CD14-positive monocyte (primary cell): ENCODE results near the gene ILK. TPM values are rescaled to one million over a fixed set of nuclear protein-coding genes. Genes with fewer than 3 reads are reported as not detected.

ENCODE experiments used
- DNase-seq, 3 donors: peaks; one replicate each; pipeline ENCODE4 v3.0.0-alpha.2; 2011 to 2022
- H2AFZ ChIP-seq: 2 replicates; pipeline ENCODE4 v1.6.0; 2012; ENCODE audit warnings: mild to moderate bottlenecking, low read depth, low read length, inconsistent platforms; ENCODE audit not compliant: insufficient read depth, poor library complexity, severe bottlenecking
- H3K27ac ChIP-seq, 2 donors: 1 replicate in 1 of 2; 2 replicates in 1 of 2; pipeline ENCODE4 v1.5.1; 2012 to 2013; ENCODE audit warnings: low read length in 2 of 2, control low read depth in 1 of 2, inconsistent platforms in 1 of 2, low read depth in 1 of 2, mild to moderate bottlenecking in 1 of 2
- H3K27me3 ChIP-seq, 2 donors: one replicate each; pipeline versions ENCODE4 v1.6.0 to v1.6.1; 2011 to 2013; ENCODE audit warnings: low read length in 2 of 2; ENCODE audit not compliant: control insufficient read depth in 2 of 2, insufficient read depth in 2 of 2
- H3K36me3 ChIP-seq, 2 donors: replicated peaks in 1 of 2; 1 replicate in 1 of 2; 2 replicates in 1 of 2; pipeline versions ENCODE4 v1.5.1 to v1.6.1; 2012 to 2013; ENCODE audit warnings: low read length in 2 of 2, control low read depth in 1 of 2, inconsistent platforms in 1 of 2, mild to moderate bottlenecking in 1 of 2; ENCODE audit not compliant: insufficient read depth in 2 of 2, control insufficient read depth in 1 of 2
- H3K4me1 ChIP-seq, 2 donors: 1 replicate in 1 of 2; 2 replicates in 1 of 2; pipeline versions ENCODE4 v1.5.1 to v1.6.1; 2012 to 2013; ENCODE audit warnings: low read length in 2 of 2, control low read depth in 1 of 2, inconsistent platforms in 1 of 2, mild to moderate bottlenecking in 1 of 2, moderate library complexity in 1 of 2; ENCODE audit not compliant: insufficient read depth in 2 of 2, control insufficient read depth in 1 of 2
- H3K4me2 ChIP-seq: replicated peaks from 2 replicates; pipeline ENCODE3; 2012; ENCODE audit warnings: low read length, moderate library complexity, mild to moderate bottlenecking; ENCODE audit not compliant: poor library complexity, severe bottlenecking; ENCODE audit errors: extremely low read depth
- H3K4me3 ChIP-seq, 3 experiments: fragments of 200-600 bp in 1 of 3; sonication (generic) in 1 of 3; replicated peaks in 1 of 3; 1 replicate in 2 of 3; 2 replicates in 1 of 3; pipeline ENCODE4 v1.5.1; 2011 to 2013; ENCODE audit warnings: low read length in 3 of 3, mild to moderate bottlenecking in 3 of 3, control low read depth in 2 of 3, low read depth in 2 of 3, inconsistent platforms in 1 of 3, moderate library complexity in 1 of 3
- H3K79me2 ChIP-seq: 2 replicates; pipeline ENCODE4 v1.6.0; 2012; ENCODE audit warnings: mild to moderate bottlenecking, control low read depth, inconsistent platforms, low read length, moderate library complexity; ENCODE audit not compliant: insufficient read depth
- H3K9ac ChIP-seq: 2 replicates; pipeline ENCODE4 v1.6.0; 2017; ENCODE audit warnings: low read length, mild to moderate bottlenecking; ENCODE audit not compliant: insufficient read depth, poor library complexity, severe bottlenecking
- H3K9me3 ChIP-seq, 2 donors: replicated peaks in 1 of 2; 1 replicate in 1 of 2; 2 replicates in 1 of 2; pipeline versions ENCODE4 v1.5.1 to v1.6.1; 2012 to 2013; ENCODE audit warnings: low read length in 2 of 2, control low read depth in 1 of 2; ENCODE audit not compliant: control insufficient read depth in 1 of 2, insufficient read depth in 1 of 2
- H4K20me1 ChIP-seq: 2 replicates; pipeline ENCODE4 v1.6.0; 2012; ENCODE audit warnings: mild to moderate bottlenecking, low read length, control low read depth, moderate library complexity; ENCODE audit not compliant: insufficient read depth
- H3K27ac Mint-ChIP-seq, 7 donors: one replicate each; pipeline ENCODE4 v1.8.0; 2020; ENCODE audit warnings: mild to moderate bottlenecking in 7 of 7, mixed read lengths in 7 of 7, moderate library complexity in 6 of 7, inconsistent platforms in 2 of 7
- H3K27me3 Mint-ChIP-seq, 3 donors: one replicate each; pipeline ENCODE4 v1.8.0; 2021 to 2022; ENCODE audit warnings: low read depth in 3 of 3, mild to moderate bottlenecking in 3 of 3, mixed read lengths in 3 of 3, moderate library complexity in 3 of 3, inconsistent platforms in 1 of 3
- H3K36me3 Mint-ChIP-seq, 2 donors: one replicate each; pipeline ENCODE4 v1.8.0; 2020; ENCODE audit warnings: mixed read lengths in 2 of 2, inconsistent platforms in 1 of 2, mild to moderate bottlenecking in 1 of 2
- H3K4me1 Mint-ChIP-seq: one replicate; pipeline ENCODE4 v1.8.0; 2020; ENCODE audit warnings: mild to moderate bottlenecking, mixed read lengths
- H3K4me3 Mint-ChIP-seq, 2 donors: one replicate each; pipeline ENCODE4 v1.8.0; 2020; ENCODE audit warnings: mild to moderate bottlenecking in 2 of 2, mixed read lengths in 2 of 2, moderate library complexity in 1 of 2
- H3K9me3 Mint-ChIP-seq, 7 donors: one replicate each; pipeline ENCODE4 v1.8.0; 2020 to 2022; ENCODE audit warnings: mixed read lengths in 7 of 7, mild to moderate bottlenecking in 6 of 7, moderate library complexity in 6 of 7, inconsistent platforms in 2 of 7
- WGBS: methylation state at CpG from one replicate; pipeline ENCODE4 v1.1.5; 2013; ENCODE audit warnings: missing lambda C conversion rate; ENCODE audit not compliant: insufficient coverage; 5-methylcytosine and 5-hydroxymethylcytosine counted together
- intact Hi-C, 2 donors: fragments of 100-400 bp; cut with micrococcal nuclease; formaldehyde crosslinking; loops; one replicate each; pipeline versions ENCODE4 v1.15.0 to v1.15.1; 2023
- polyA plus RNA-seq, 3 donors: library from polyadenylated mRNA; depleted of rRNA in 1 of 3; unstranded in 2 of 3; stranded (reverse) in 1 of 3; fragments of 300-500 nt in 2 of 3; fragments of >200 nt in 1 of 3; fragmentation: Illumina TruSeq in 2 of 3; gene quantifications; 1 replicate in 2 of 3; 2 replicates in 1 of 3; pipeline ENCODE4 v1.2.3, GENCODE V29; 2012 to 2021
- TF ChIP-seq, protein P1 (sequence below): fragments of 200-600 bp; IDR thresholded peaks from one replicate; pipeline ENCODE4 v1.8.0; 2022; ENCODE audit warnings: antibody characterized with exemption, mild to moderate bottlenecking

ILK gene
- polyA plus RNA-seq, 3 donors: 165 to 271 (median 250) TPM

DNA sequence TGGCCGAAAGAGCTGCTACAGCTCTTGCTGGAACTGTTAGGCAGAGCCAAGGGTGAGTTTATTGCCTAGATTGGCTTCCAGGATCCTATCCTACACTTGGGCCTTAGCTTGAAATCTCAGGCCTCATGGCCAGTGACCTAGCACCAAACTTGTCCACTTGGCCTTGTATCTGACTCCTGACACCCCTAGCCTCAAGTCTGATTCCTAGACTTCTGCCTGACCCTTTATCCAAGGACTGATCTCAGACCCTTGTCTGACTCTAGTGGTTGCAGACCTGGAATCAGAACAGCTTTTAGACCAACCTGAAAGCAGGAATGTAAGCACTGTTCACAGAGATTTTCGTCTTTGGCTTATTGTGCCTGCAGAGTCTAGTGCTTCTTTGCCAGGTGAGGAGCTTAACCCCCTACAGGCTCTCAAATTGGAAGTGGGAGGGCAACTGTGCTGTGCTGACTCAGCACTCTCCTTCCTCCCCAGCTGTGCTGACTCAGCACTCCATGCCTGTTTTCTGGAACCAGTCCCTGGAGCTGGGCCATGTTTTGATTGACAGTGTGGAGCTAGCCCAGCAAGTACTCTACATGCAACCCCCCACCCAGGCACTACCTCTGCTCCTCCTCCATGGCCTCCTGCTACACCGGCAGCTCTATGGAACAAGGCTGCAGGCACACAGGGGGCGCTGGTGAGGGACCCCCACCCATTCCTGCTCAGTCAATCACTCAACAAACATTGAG lies 35.2 kb upstream of the ILK start:
- Histone ChIP-seq H3K27me3 (peaks cover 0 to 4% of the 10 kb centered on the region in 2 donors), H2AFZ (no peak overlapping the region), H3K36me3 (no peaks in the 10 kb centered on the region), H3K9me3 (peaks cover 0 to 9% of the 10 kb centered on the region in 2 donors), H3K27ac (no peak overlapping the region), H3K4me2 (no peak overlapping the region), H3K4me1 (no peaks in the 10 kb centered on the region), H3K9ac (no peak overlapping the region), H3K4me3 (no peak overlapping the region), H4K20me1 (no peaks in the 10 kb centered on the region), H3K79me2 (no peaks in the 10 kb centered on the region)
- Mint-ChIP-seq H3K9me3 (peaks cover 0 to 15% (median 7%) of the 10 kb centered on the region in 7 donors), H3K36me3 (peaks cover 9 to 25% of the 10 kb centered on the region in 2 donors), H3K4me1 (peaks cover 8% of the 10 kb centered on the region), H3K4me3 (no peak overlapping the region), H3K27ac (peak overlapping the region in 4 of 7 donors; percentile 1 to 73 (median 35)), H3K27me3 (peaks cover 0 to 13% (median 10%) of the 10 kb centered on the region in 3 donors)
- intact Hi-C loops: no loop called here
- DNase-seq: no peak
- TF ChIP-seq, protein P1, sequence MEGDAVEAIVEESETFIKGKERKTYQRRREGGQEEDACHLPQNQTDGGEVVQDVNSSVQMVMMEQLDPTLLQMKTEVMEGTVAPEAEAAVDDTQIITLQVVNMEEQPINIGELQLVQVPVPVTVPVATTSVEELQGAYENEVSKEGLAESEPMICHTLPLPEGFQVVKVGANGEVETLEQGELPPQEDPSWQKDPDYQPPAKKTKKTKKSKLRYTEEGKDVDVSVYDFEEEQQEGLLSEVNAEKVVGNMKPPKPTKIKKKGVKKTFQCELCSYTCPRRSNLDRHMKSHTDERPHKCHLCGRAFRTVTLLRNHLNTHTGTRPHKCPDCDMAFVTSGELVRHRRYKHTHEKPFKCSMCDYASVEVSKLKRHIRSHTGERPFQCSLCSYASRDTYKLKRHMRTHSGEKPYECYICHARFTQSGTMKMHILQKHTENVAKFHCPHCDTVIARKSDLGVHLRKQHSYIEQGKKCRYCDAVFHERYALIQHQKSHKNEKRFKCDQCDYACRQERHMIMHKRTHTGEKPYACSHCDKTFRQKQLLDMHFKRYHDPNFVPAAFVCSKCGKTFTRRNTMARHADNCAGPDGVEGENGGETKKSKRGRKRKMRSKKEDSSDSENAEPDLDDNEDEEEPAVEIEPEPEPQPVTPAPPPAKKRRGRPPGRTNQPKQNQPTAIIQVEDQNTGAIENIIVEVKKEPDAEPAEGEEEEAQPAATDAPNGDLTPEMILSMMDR: no peak
- 70% methylated on average over 2 of the region's 4 CpGs for WGBS

DNA sequence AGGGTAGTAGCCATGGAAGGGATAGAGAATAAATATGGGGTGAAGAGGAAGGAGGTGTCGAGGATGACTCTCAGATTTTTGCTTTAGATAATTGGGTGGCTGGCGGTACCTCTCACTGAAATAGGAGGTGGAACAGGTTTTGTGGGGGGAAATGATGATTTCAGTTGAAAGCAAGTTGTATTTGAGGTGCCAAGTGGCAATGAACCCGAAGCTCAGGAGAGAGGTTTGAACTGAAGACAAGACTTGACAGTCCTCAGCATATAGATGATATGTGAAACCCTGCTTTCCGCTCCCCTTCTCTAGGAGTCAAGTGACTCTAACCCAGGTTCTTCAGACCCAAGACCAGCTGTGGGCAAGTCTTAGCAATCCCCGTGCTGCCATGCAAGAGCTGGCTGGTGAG lies 33.9 kb upstream of the ILK start:
- no peak overlapping the region for H2AFZ ChIP-seq
- H3K9me3 Mint-ChIP-seq: peaks cover 0 to 15% (median 7%) of the 10 kb centered on the region in 7 donors
- no peak for DNase-seq
- H3K27me3 ChIP-seq: peaks cover 0 to 4% of the 10 kb centered on the region in 2 donors
- no peaks in the 10 kb centered on the region for H3K36me3 ChIP-seq
- H3K4me1 ChIP-seq: no peaks in the 10 kb centered on the region
- H3K9ac ChIP-seq: no peak overlapping the region
- WGBS: 96% methylated on average over 4 of the region's 5 CpGs
- no peak overlapping the region for H3K4me3 ChIP-seq
- no peak overlapping the region for H3K27ac ChIP-seq
- H3K79me2 ChIP-seq: no peaks in the 10 kb centered on the region
- H3K27ac Mint-ChIP-seq: peak overlapping the region in 1 of 7 donors; percentile 28
- H3K36me3 Mint-ChIP-seq: peaks cover 6 to 27% of the 10 kb centered on the region in 2 donors
- intact Hi-C loops: no loop called here
- H3K4me3 Mint-ChIP-seq: no peak overlapping the region
- H3K9me3 ChIP-seq: peaks cover 0 to 9% of the 10 kb centered on the region in 2 donors
- TF ChIP-seq, protein P1: no peak
- H3K27me3 Mint-ChIP-seq: peaks cover 0 to 13% (median 10%) of the 10 kb centered on the region in 3 donors
- H3K4me2 ChIP-seq: no peak overlapping the region
- peaks cover 8% of the 10 kb centered on the region for H3K4me1 Mint-ChIP-seq
- no peaks in the 10 kb centered on the region for H4K20me1 ChIP-seq
